Right cardiac atrium (tissue), 5 donors: ENCODE data around the gene VWA5A. TPM values are rescaled to one million over a fixed set of nuclear protein-coding genes. Genes with fewer than 3 reads are reported as not detected.

Experiments used
- ATAC-seq, 2 donors: fragments of 200-7000 bp; cut with Tn5 transposase; one replicate each; pipeline versions ENCODE4 v1.8.0 to v1.9.1; 2020; ENCODE audit warnings: moderate library complexity in 2 of 2, mild to moderate bottlenecking in 1 of 2
- DNase-seq, 3 donors: peaks; one replicate each; pipeline ENCODE4 v3.0.0-alpha.2; 2020
- H3K27ac ChIP-seq: one replicate; pipeline ENCODE4 v1.5.1; 2013; ENCODE audit warnings: mild to moderate bottlenecking, low read length, control low read depth, moderate library complexity
- H3K27me3 ChIP-seq: one replicate; pipeline ENCODE4 v1.6.1; 2013; ENCODE audit not compliant: control insufficient read depth, insufficient read depth
- H3K4me1 ChIP-seq: one replicate; pipeline ENCODE4 v1.6.1; 2013; ENCODE audit warnings: low read length; ENCODE audit not compliant: control insufficient read depth, insufficient read depth
- H3K4me3 ChIP-seq: one replicate; pipeline ENCODE4 v1.5.1; 2013; ENCODE audit warnings: low read length, control low read depth
- H3K9me3 ChIP-seq: one replicate; pipeline ENCODE4 v1.6.1; 2013; ENCODE audit warnings: low read length; ENCODE audit not compliant: control insufficient read depth
- WGBS: extraction: QIAGEN DNeasy Blood & Tissue Kit; methylation state at CpG from one replicate; pipeline ENCODE4 v1.1.7; 2013; 5-methylcytosine and 5-hydroxymethylcytosine counted together
- intact Hi-C, 4 donors: fragments of 100-400 bp; cut with DNase I; formaldehyde crosslinking; loops; one replicate each; pipeline versions ENCODE4 v1.11.0 to v1.14.0; 2022 to 2023
- long read RNA-seq, 4 donors: library from polyadenylated mRNA; unstranded; transcript quantifications; one replicate each; pipeline ENCODE4 v2.0.0, GENCODE V29; 2020 to 2021
- polyA plus RNA-seq: library from polyadenylated mRNA; stranded (reverse); fragments of 200-250 nt; gene quantifications from one replicate; pipeline ENCODE4 v1.2.3, GENCODE V29; 2013
- total RNA-seq, 4 donors: library from RNA; stranded (reverse); fragmentation: NEBNext Ultra II Directional; extraction: Animal tissue kit (Norgen Biotek cat#: 25700); gene quantifications; one replicate each; pipeline ENCODE4 v1.2.1, GENCODE V29; 2021
- donor health status: healthy with polysubstance abuse.
- donor health status: DM: no; HTN: yes; CAD: no.
- donor health status: DM: no; HTN: no; CAD: no.
- donor health status: DM: no; HTN: yes; CAD: no; lungs with severe emphysema.
- donor health status: DM: yes; HTN: yes; CAD: no.

The VWA5A gene
- total RNA-seq (1 to 10 TPM; 4.3 to 7.1 (median 6.2) TPM), polyA plus RNA-seq (3.1 TPM)
- long read RNA-seq, donor 1, full-length matches to known transcripts, result 9 of 18 reads
- long read RNA-seq, donor 1, partial matches to known transcripts, result 8 of 18 reads
- long read RNA-seq, donor 1, other reads (novel, unspliced or antisense), result 1 of 18 reads
- long read RNA-seq, donor 2, full-length matches to known transcripts, result 4 of 6 reads
- long read RNA-seq, donor 2, partial matches to known transcripts, result 2 of 6 reads
- long read RNA-seq, donor 2, other reads (novel, unspliced or antisense), result 0 of 6 reads
- long read RNA-seq, donor 3, full-length matches to known transcripts, result 23 of 87 reads
- long read RNA-seq, donor 3, partial matches to known transcripts, result 59 of 87 reads
- long read RNA-seq, donor 3, other reads (novel, unspliced or antisense), result 5 of 87 reads
- long read RNA-seq, donor 4, full-length matches to known transcripts, result 3 of 13 reads
- long read RNA-seq, donor 4, partial matches to known transcripts, result 7 of 13 reads
- long read RNA-seq, donor 4, other reads (novel, unspliced or antisense), result 3 of 13 reads

GRCh38 chr11:124114942-124115781 lies at the start of gene VWA5A:
VWA5A (plus strand) TSS chr11:124115450; CDS start chr11:124117512, 2,062 bp downstream.
- DNase-seq (peak; percentile 74 to 80 (median 79)), ATAC-seq (peak; percentile 98 to 99)
- H3K9me3 ChIP-seq, result no peaks in the 10 kb centered on the region
- H3K27ac ChIP-seq, result no peak within 1 kb of the TSS
- intact Hi-C loops, result no loop called here
- H3K4me3 ChIP-seq, result peak within 1 kb of the TSS; percentile 95
- WGBS, result 3% methylated on average over 16 of the region's 16 CpGs
- H3K27me3 ChIP-seq, result no peaks in the 10 kb centered on the region
- peaks cover 3% of the 10 kb centered on the region for H3K4me1 ChIP-seq

- Histone ChIP-seq H3K4me3 (no peak overlapping the region), H3K27me3 (peaks cover 2% of the 10 kb centered on the region), H3K4me1 (no peaks in the 10 kb centered on the region), H3K27ac (no peak overlapping the region), H3K9me3 (no peaks in the 10 kb centered on the region)
- no peak for DNase-seq
- intact Hi-C loops, result no loop called here
- WGBS, result 44% methylated on average over 4 of the region's 4 CpGs
- no peak for ATAC-seq
Observed at GRCh38 chr11:124068601-124069110, 46.6 kb upstream of the VWA5A start.

GRCh38 chr11:124069429-124070401 lies 45.5 kb upstream of the VWA5A start:
- H3K4me3 ChIP-seq, result no peak overlapping the region
- peaks cover 2% of the 10 kb centered on the region for H3K27me3 ChIP-seq
- DNase-seq, result peak; percentile 28 to 72 (median 67)
- H3K27ac ChIP-seq, result no peak overlapping the region
- intact Hi-C loops, result loop anchor here in 3 of 4 donors (10.0 kb wide), 2 partner anchors 125 to 135 kb away; no protein-coding TSS in a partner anchor
- 28% methylated on average over 28 of the region's 28 CpGs for WGBS
- H3K4me1 ChIP-seq, result no peaks in the 10 kb centered on the region
- no peaks in the 10 kb centered on the region for H3K9me3 ChIP-seq
- ATAC-seq, result peak; percentile 74 to 76

GRCh38 chr11:124070915-124071622 lies 44.2 kb upstream of the VWA5A start:
- DNase-seq (peak; percentile 55 to 69 (median 56)), ATAC-seq (no peak)
- 4% methylated on average over 8 of the region's 8 CpGs for WGBS
- Histone ChIP-seq H3K4me1 (no peaks in the 10 kb centered on the region), H3K27me3 (peaks cover 2% of the 10 kb centered on the region), H3K4me3 (no peak overlapping the region), H3K9me3 (no peaks in the 10 kb centered on the region), H3K27ac (no peak overlapping the region)
- intact Hi-C loops, result loop anchor here in 3 of 4 donors (10.0 kb wide), 2 partner anchors 124 to 134 kb away; no protein-coding TSS in a partner anchor

GRCh38 chr11:124071623-124071948 lies 43.7 kb upstream of the VWA5A start:
- Histone ChIP-seq H3K27ac (no peak overlapping the region), H3K27me3 (peaks cover 2% of the 10 kb centered on the region), H3K4me3 (no peak overlapping the region), H3K4me1 (no peaks in the 10 kb centered on the region), H3K9me3 (no peaks in the 10 kb centered on the region)
- WGBS, result 50% methylated on average over 4 of the region's 4 CpGs
- DNase-seq (no peak), ATAC-seq (no peak)
- intact Hi-C loops, result loop anchor here in 3 of 4 donors (10.0 kb wide), 2 partner anchors 123 to 133 kb away; no protein-coding TSS in a partner anchor

GRCh38 chr11:124072147-124072546 lies 43.1 kb upstream of the VWA5A start:
- intact Hi-C loops, result loop anchor here in 3 of 4 donors (10.0 kb wide), 2 partner anchors 123 to 133 kb away; no protein-coding TSS in a partner anchor
- no peak overlapping the region for H3K4me3 ChIP-seq
- WGBS, result 85% methylated on average over 8 of the region's 8 CpGs
- H3K27ac ChIP-seq, result no peak overlapping the region
- no peak for ATAC-seq
- H3K27me3 ChIP-seq, result peaks cover 1% of the 10 kb centered on the region
- no peak for DNase-seq
- no peaks in the 10 kb centered on the region for H3K4me1 ChIP-seq
- H3K9me3 ChIP-seq, result no peaks in the 10 kb centered on the region

- Histone ChIP-seq H3K4me1 (no peaks in the 10 kb centered on the region), H3K9me3 (no peaks in the 10 kb centered on the region), H3K4me3 (no peak overlapping the region), H3K27ac (no peak overlapping the region), H3K27me3 (no peaks in the 10 kb centered on the region)
- no peak for DNase-seq
- 91% methylated on average over 5 of the region's 5 CpGs for WGBS
- intact Hi-C loops, result loop anchor here in 3 of 4 donors (10.0 kb wide), 2 partner anchors 120 to 130 kb away; no protein-coding TSS in a partner anchor
- no peak for ATAC-seq
Observed at GRCh38 chr11:124074554-124074953, 40.7 kb upstream of the VWA5A start.

- Histone ChIP-seq H3K9me3 (no peaks in the 10 kb centered on the region), H3K4me1 (no peaks in the 10 kb centered on the region), H3K27ac (no peak overlapping the region), H3K4me3 (no peak overlapping the region), H3K27me3 (no peaks in the 10 kb centered on the region)
- ATAC-seq, result peak; percentile 18 to 39
- WGBS, result 74% methylated on average over 6 of the region's 6 CpGs
- DNase-seq, result no peak
- intact Hi-C loops, result loop anchor here in 3 of 4 donors (10.0 kb wide), 2 partner anchors 119 to 129 kb away; no protein-coding TSS in a partner anchor
Observed at GRCh38 chr11:124075492-124075840, 39.8 kb upstream of the VWA5A start.

- H3K9me3 ChIP-seq, result no peaks in the 10 kb centered on the region
- ATAC-seq (peak; percentile 61 to 78), DNase-seq (peak; percentile 31 to 59 (median 52))
- no peaks in the 10 kb centered on the region for H3K27me3 ChIP-seq
- WGBS, result 7% methylated on average over 36 of the region's 36 CpGs
- intact Hi-C loops, result loop anchor here in 3 of 4 donors (10.0 kb wide), 2 partner anchors 119 to 129 kb away; no protein-coding TSS in a partner anchor
- no peaks in the 10 kb centered on the region for H3K4me1 ChIP-seq
- peak overlapping the region; percentile 18 for H3K4me3 ChIP-seq
- no peak overlapping the region for H3K27ac ChIP-seq
Observed at GRCh38 chr11:124075841-124076651, 39.2 kb upstream of the VWA5A start.
